ENCODE results near the gene JMJD4.

The JMJD4 gene

DNA sequence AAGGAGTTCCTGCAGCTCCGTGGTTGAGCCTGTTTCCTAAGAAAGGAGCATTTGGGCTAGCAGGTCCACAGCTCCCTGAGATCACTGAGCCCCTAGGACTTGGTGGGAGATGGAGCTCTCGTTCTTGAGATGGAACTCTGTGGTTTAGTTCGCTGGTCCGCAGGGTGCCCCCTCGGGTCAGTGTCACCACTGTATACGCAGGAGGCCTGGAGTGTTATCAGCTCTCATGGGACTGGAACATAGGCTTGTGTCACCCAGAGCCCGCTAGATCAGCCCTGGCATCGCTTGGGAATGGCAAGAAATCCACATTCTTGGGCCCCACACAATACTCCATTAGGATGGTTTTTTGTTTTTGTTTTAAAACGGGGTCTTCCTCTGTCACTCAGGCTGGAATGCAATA, 3.7 kb upstream of the JMJD4 start:
- TF ChIP-seq, protein P1, sequence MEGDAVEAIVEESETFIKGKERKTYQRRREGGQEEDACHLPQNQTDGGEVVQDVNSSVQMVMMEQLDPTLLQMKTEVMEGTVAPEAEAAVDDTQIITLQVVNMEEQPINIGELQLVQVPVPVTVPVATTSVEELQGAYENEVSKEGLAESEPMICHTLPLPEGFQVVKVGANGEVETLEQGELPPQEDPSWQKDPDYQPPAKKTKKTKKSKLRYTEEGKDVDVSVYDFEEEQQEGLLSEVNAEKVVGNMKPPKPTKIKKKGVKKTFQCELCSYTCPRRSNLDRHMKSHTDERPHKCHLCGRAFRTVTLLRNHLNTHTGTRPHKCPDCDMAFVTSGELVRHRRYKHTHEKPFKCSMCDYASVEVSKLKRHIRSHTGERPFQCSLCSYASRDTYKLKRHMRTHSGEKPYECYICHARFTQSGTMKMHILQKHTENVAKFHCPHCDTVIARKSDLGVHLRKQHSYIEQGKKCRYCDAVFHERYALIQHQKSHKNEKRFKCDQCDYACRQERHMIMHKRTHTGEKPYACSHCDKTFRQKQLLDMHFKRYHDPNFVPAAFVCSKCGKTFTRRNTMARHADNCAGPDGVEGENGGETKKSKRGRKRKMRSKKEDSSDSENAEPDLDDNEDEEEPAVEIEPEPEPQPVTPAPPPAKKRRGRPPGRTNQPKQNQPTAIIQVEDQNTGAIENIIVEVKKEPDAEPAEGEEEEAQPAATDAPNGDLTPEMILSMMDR (IDR thresholded peaks at IDR 0.05; ENCODE audit: low read depth, low read length, missing control alignments): no peak
- no peak for DNase-seq (ENCODE audit: low read depth)
- H3K4me3 ChIP-seq (ENCODE audit: low read depth, low read length): no peak overlapping the region

GRCh38 chr1:227736814-227737432, 1.8 kb upstream of the JMJD4 start:
- no peak overlapping the region for H3K4me3 ChIP-seq (ENCODE audit: low read depth, low read length)
- TF ChIP-seq, protein P1 (IDR thresholded peaks at IDR 0.05; ENCODE audit: low read depth, low read length, missing control alignments): no peak
- DNase-seq (ENCODE audit: low read depth): no peak

- TF ChIP-seq, protein P1 (IDR thresholded peaks at IDR 0.05; ENCODE audit: low read depth, low read length, missing control alignments): no peak
- DNase-seq (ENCODE audit: low read depth): no peak
- peak overlapping the region; percentile 85 for H3K4me3 ChIP-seq (ENCODE audit: low read depth, low read length)
Observed at GRCh38 chr1:227735539-227736285, 610 bp upstream of the JMJD4 start.

DNA sequence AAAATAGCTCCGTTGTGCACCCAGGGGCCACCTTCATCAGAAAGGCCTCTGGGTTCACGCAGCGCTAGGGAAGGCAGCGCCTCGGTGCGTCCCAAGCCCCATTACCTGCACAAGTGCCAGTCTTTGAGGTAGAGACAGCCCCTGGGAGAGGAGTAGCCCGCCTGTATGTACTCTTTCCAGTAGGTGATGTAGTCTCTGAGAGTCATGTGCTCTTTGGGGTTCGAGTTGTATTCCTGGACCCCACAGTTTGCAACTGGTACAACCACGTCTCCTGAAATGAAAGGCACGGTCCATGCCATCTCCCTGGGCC, 601 bp downstream of the JMJD4 start:
- DNase-seq (ENCODE audit: low read depth): no peak
- TF ChIP-seq, protein P1 (IDR thresholded peaks at IDR 0.05; ENCODE audit: low read depth, low read length, missing control alignments): no peak
- H3K4me3 ChIP-seq (ENCODE audit: low read depth, low read length): peak overlapping the region; percentile 85

DNA sequence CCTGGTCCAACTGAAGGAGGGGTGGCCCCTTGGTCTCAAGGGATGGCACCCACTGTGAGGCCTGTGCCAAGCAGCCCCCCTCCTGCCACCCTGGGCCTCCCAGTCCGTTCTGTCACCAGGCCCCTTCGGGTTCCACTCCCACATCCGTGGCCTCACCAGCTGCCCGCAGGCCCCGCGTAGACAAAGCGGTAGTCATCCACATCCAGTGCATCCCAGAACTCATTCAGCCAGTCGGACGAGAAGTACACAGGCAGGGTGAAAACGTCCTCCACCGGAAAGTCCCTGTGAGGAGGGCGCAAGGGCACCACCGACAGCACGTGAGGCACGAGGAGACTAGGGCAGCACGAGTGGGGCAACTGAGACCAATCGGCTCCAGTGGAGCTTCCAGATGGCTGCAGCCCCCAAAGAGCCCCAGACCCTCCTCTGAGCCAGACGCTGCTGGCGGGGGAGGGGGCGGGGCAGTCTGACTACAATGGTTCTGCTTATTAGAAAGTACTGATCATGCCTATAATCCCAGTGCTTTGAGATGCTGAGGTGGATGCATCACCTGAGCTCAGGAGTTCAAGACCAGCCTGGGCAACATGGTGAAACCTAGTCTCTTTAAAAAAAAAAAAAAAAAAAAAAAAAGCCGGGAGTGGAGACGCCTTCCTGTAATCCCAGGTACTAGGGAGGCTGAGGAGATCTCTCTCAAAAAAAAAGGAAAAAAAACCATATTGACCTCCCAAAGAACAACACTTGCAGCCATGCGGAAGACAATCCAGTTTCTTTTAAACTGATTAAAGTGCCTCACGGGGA, 1.2 kb downstream of the JMJD4 start:
- no peak for DNase-seq (ENCODE audit: low read depth)
- TF ChIP-seq, protein P1 (IDR thresholded peaks at IDR 0.05; ENCODE audit: low read depth, low read length, missing control alignments): no peak
- peak overlapping the region; percentile 85 for H3K4me3 ChIP-seq (ENCODE audit: low read depth, low read length)

DNA sequence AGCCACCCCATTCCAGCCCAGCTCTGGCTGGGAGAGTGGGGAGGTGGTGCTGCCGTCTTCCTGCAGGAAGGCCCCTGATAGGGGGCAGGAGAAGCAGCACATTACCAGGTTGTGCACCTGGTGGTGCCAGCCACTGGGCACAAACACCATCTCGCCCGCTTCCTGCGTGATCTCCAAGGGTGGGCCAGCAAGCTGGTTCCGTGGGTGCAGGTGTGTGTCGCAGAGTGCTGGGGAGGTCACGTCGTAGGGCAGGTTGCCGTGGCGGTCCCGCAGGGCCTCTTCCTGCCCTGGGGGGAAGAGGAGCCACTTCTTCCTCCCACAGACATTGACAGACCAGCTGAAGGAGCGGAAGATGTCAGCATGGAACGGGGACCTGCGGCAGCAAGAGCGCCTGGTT, 1.8 kb downstream of the JMJD4 start:
- TF ChIP-seq, protein P1 (IDR thresholded peaks at IDR 0.05; ENCODE audit: low read depth, low read length, missing control alignments): no peak
- no peak for DNase-seq (ENCODE audit: low read depth)
- no peak overlapping the region for H3K4me3 ChIP-seq (ENCODE audit: low read depth, low read length)

Measured in GM12864 (cell line).